NK-92 (cell line): ENCODE measurements around the gene PARD6G.

Experiments used
- DNase-seq: peaks from one replicate; lab custom pipeline; 2025; ENCODE audit not compliant: unreplicated experiment; lab: John Stamatoyannopoulos, UW

The PARD6G gene

DNA sequence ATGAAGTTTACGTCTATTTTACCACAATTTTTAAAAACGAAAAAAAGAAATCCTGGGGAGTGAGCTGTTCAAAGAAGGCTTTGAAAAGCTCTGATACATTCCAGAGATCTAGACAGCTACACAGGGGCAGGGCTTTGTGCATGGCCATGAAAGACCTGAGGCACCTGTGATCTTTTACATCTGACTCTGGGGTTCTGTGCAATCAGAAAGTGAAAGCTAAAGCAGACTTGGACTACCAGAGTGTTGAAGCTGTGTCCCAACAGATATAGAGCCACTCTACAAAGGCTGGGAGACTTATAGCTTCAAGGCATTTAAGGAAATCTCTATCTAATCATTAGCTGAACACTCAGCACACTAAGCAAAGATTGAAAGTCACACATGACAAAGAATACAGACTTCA is 34.1 kb downstream of the PARD6G start:
- no peak for DNase-seq

- DNase-seq, result no peak
Observed at GRCh38 chr18:80210312-80211083, 36.8 kb downstream of the PARD6G start.

DNA sequence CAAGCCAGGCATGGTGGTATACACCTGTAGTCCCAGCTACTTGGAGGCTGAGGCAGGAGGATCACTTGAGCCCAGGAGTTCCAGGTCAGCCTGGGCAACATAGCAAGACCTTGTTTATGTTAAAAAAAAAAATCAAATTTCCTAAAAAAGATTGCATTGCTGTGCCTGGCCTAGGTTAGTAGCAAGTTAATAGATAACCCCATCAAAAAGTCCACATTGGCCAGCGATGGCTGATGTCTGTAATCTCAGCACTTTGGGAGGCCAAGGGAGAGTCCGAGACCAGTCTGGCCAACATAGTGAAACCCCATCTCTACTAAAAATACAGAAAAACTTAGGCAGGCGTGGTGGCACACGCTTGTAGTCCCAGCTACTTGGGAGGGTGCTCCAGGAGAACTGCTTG is 38.7 kb downstream of the PARD6G start:
- no peak for DNase-seq

GRCh38 chr18:80205294-80205693 is 42.0 kb downstream of the PARD6G start:
- no peak for DNase-seq

DNA sequence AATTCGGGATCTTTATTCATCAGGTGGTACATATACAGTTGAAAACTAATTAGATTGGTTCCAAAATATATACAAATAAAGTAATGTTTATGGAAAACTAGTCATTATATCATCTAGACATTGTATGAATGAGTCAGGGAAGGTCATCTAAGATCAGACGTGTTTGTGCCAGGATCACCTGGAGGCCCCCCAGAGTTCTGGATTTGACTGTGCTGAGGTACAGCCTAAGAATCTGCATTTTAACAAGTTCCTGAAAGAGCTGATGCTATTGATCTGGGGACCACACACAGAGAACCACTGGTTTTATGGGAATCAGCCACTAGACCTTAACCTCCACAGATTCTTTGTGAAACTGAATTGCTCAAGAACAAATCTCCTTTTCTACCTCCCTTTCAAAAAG is 43.2 kb downstream of the PARD6G start:
- DNase-seq, result no peak

GRCh38 chr18:80203249-80203648 is 44.1 kb downstream of the PARD6G start:
- DNase-seq, result no peak

DNA sequence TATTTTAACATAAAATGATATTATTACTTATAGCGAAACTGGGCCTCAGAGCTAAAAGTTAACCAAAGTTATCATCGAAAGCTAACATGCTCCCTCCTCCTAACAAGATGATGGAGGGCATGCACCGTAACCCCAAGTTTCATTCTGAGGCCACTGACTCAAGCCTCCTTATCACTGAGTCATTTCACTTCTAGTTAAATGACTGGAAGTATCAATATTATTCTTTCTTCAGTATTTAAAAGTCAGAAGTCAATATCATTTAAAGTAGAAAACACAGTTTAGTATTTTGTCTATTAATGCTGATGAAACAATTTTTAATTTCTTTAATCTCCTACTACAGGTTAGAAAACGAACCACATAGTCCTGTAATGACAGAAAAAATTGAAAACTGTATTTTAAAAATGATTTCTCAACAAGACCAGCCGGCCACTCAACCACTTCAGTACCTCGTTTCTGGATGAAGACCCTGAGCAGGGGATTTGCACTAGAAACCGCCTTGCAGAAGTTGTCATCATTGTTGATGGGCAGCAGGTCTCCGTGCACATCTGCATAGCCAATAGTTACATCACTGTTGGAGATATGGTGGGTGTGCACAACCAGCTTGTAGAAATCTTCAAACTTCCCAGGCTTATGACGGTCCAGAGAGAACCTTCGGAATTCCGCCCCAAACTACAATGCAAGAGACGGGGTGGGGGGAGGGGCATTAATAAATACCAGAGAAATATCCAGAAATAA is 44.9 kb downstream of the PARD6G start:
- no peak for DNase-seq

DNA sequence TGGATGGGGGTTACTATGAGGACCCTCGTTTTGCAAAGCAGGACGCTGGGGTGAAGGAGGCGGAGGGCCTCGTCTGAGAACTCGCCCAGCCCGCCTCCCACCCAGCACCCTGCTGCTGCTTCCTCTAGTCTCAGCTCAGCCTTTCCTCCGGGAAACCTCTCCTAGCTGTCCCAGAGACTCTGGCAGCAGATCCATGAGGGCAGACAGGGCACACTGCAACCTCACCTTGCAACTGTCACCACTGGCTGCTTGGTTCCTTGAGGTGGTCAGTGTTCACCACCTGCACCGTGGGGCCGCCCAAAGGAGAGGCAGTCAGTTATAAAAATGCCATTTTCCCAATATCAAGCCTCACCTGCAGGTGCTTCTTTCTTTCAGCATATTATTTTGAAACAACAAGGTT is 45.6 kb downstream of the PARD6G start:
- DNase-seq, result no peak

GRCh38 chr18:80200932-80201672 is 46.2 kb downstream of the PARD6G start:
- DNase-seq, result no peak

GRCh38 chr18:80200171-80200931 is 47.0 kb downstream of the PARD6G start:
- DNase-seq, result no peak

GRCh38 chr18:80198994-80199748 is 48.1 kb downstream of the PARD6G start:
- DNase-seq, result no peak

- no peak for DNase-seq
Observed at GRCh38 chr18:80198391-80198790, 48.9 kb downstream of the PARD6G start.

GRCh38 chr18:80197528-80197927 is 49.8 kb downstream of the PARD6G start:
- DNase-seq, result no peak

GRCh38 chr18:80196528-80197320 is 50.6 kb downstream of the PARD6G start:
- no peak for DNase-seq

DNA sequence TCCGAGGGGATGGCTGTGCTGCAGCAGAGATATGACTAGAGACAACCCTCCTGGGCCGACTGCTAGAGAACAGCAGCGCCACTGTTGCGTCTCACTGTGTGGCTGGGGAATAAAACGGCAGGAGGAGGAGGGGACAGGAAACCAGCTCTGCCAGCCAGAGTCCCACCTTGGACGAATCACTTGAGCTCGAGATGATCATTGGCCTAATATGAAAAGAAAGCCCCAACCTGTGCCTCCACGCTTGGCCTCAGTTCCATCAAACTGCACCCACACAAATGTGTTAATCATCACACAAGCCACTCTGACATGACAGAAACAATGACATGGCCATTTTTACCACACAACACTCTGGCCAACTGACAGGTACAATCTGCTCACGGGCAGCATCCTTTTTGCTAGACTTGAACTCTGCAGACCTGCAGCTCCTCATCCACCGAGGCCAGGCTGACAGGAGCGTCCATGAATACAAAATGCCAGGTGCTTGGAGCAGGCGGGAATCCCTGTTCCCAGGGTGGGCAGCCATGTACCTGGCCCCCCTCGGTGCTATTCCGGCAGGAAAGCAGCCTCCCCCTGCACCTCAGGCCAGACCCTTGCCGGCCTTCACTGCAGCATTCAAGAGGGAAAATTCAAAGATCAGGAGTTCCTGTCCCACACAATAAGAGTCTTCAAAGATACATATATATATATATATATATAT is 52.3 kb downstream of the PARD6G start:
- DNase-seq, result no peak

- no peak for DNase-seq
Observed at GRCh38 chr18:80193701-80194100, 53.6 kb downstream of the PARD6G start.

- DNase-seq, result no peak
Observed at GRCh38 chr18:80192653-80193385, 54.5 kb downstream of the PARD6G start.

GRCh38 chr18:80191907-80192652 is 55.2 kb downstream of the PARD6G start:
- DNase-seq, result no peak
